Endothelial cell of umbilical vein (primary cell): Measurements from ENCODE around the gene COL7A1. TPM values are rescaled to one million over a fixed set of nuclear protein-coding genes. Genes with fewer than 3 reads are reported as not detected.

Experiments
- BruUV-seq: library from RNA; stranded (reverse); fragments of 400-500 nt; replicated peaks from 2 replicates; lab custom pipeline; 2021; lab: Mats Ljungman, UMichigan
- CTCF ChIA-PET: fragments of 300-600, 350-600 bp; sonication (Branson Sonifier 250); formaldehyde crosslinking; loops from one replicate; lab custom pipeline; 2021; ENCODE audit warnings: antibody characterized with exemption, inconsistent platforms; lab: Charles Lee
- POLR2A ChIA-PET: fragments of 300-600, 350-600 bp; sonication (Branson Sonifier 250); formaldehyde crosslinking; loops from one replicate; lab custom pipeline; 2021; ENCODE audit warnings: antibody characterized with exemption, inconsistent platforms; lab: Charles Lee
- DNase-seq: peaks from one replicate; pipeline ENCODE4 v3.0.0-alpha.2; 2011; ENCODE audit warnings: low read depth, low spot score
- FAIRE-seq: peaks from 2 replicates; lab custom pipeline; 2011; peaks lifted over from hg19 to GRCh38; lab: Jason Lieb, UNC
- H2AFZ ChIP-seq: 2 replicates; pipeline ENCODE4 v1.6.0; 2012; ENCODE audit warnings: low read depth, low read length, control low read depth, inconsistent platforms
- H3K27ac ChIP-seq: 2 replicates; pipeline ENCODE4 v1.5.1; 2011; ENCODE audit warnings: low read depth, mild to moderate bottlenecking, control low read depth, low read length, moderate library complexity; ENCODE audit not compliant: insufficient read depth
- H3K27me3 ChIP-seq, 2 experiments: 2 replicates each; pipeline versions ENCODE4 v1.6.0 to v1.6.1; 2011; ENCODE audit warnings: low read length in 2 of 2, mixed read lengths in 1 of 2; ENCODE audit not compliant: control insufficient read depth in 2 of 2, insufficient read depth in 2 of 2
- H3K36me3 ChIP-seq, 2 experiments: 2 replicates in 1 of 2; 3 replicates in 1 of 2; pipeline ENCODE4 v1.5.1; 2011; ENCODE audit warnings: low read length in 2 of 2, mild to moderate bottlenecking in 1 of 2, moderate library complexity in 1 of 2; ENCODE audit not compliant: control insufficient read depth in 2 of 2, insufficient read depth in 2 of 2; ENCODE audit errors: extremely low read depth in 1 of 2
- H3K4me1 ChIP-seq: 3 replicates; pipeline ENCODE4 v1.5.1; 2011; ENCODE audit warnings: mild to moderate bottlenecking, low read length; ENCODE audit not compliant: control insufficient read depth, insufficient read depth; ENCODE audit errors: extremely low read depth
- H3K4me2 ChIP-seq: 2 replicates; pipeline ENCODE4 v1.6.1; 2011; ENCODE audit warnings: low read length, control low read depth, mixed read lengths; ENCODE audit not compliant: insufficient read depth
- H3K4me3 ChIP-seq, 3 experiments: fragments of 200-600 bp in 1 of 3; sonication (generic), shearing (Covaris generic) in 1 of 3; replicated peaks in 1 of 3; 2 replicates each; pipeline ENCODE4 v1.5.1; 2011 to 2016; ENCODE audit warnings: control low read depth in 3 of 3, low read length in 3 of 3, mild to moderate bottlenecking in 2 of 3, inconsistent platforms in 1 of 3, low read depth in 1 of 3, moderate library complexity in 1 of 3; ENCODE audit not compliant: insufficient read depth in 1 of 3
- H3K79me2 ChIP-seq: 2 replicates; pipeline ENCODE4 v1.6.0; 2012; ENCODE audit warnings: low read length, inconsistent platforms; ENCODE audit not compliant: control insufficient read depth, insufficient read depth
- H3K9ac ChIP-seq: replicated peaks from 2 replicates; pipeline ENCODE3; 2011; ENCODE audit warnings: low read length, control low read depth; ENCODE audit not compliant: insufficient read depth; ENCODE audit errors: extremely low read depth
- H3K9me1 ChIP-seq: replicated peaks from 3 replicates; pipeline ENCODE4 v1.6.0; 2011; ENCODE audit warnings: mild to moderate bottlenecking, low read length; ENCODE audit not compliant: control insufficient read depth, insufficient read depth; ENCODE audit errors: extremely low read depth
- H3K9me3 ChIP-seq: replicated peaks from 2 replicates; pipeline ENCODE4 v1.5.1; 2012; ENCODE audit warnings: low read length, inconsistent platforms; ENCODE audit not compliant: control insufficient read depth, insufficient read depth
- H4K20me1 ChIP-seq: replicated peaks from 2 replicates; pipeline ENCODE3; 2011; ENCODE audit warnings: mild to moderate bottlenecking, low read length; ENCODE audit not compliant: control insufficient read depth, insufficient read depth; ENCODE audit errors: extremely low read depth
- CTCF ChIP-seq, 2 donors: IDR thresholded peaks; 1 replicate in 1 of 2; 2 replicates in 1 of 2; pipeline ENCODE4 v1.5.1; 2011; ENCODE audit warnings: low read length in 2 of 2, mild to moderate bottlenecking in 2 of 2, moderate library complexity in 2 of 2, control low read depth in 1 of 2, inconsistent platforms in 1 of 2, low read depth in 1 of 2; ENCODE audit not compliant: insufficient read depth in 1 of 2; ENCODE audit errors: extremely low read depth in 1 of 2
- EZH2 ChIP-seq: IDR thresholded peaks from 2 replicates; pipeline ENCODE4 v1.6.1; 2012; ENCODE audit warnings: borderline replicate concordance, low read depth, mild to moderate bottlenecking, moderate library complexity, low read length, inconsistent platforms; ENCODE audit not compliant: severe bottlenecking
- FOS ChIP-seq: IDR thresholded peaks from 2 replicates; pipeline ENCODE4 v1.6.1; 2011; ENCODE audit warnings: mild to moderate bottlenecking, low read length, moderate library complexity, borderline replicate concordance; ENCODE audit not compliant: insufficient read depth
- GATA2 ChIP-seq: IDR thresholded peaks from 2 replicates; pipeline ENCODE4 v1.7.0; 2011; ENCODE audit warnings: low read depth, mild to moderate bottlenecking, moderate library complexity, mixed read lengths, low read length; ENCODE audit not compliant: insufficient read length, insufficient read depth
- JUN ChIP-seq: IDR thresholded peaks from 2 replicates; pipeline ENCODE4 v1.6.1; 2011; ENCODE audit warnings: borderline replicate concordance, low read depth; ENCODE audit not compliant: insufficient read length, insufficient read depth
- MAX ChIP-seq: IDR thresholded peaks from 2 replicates; pipeline ENCODE4 v1.6.1; 2011; ENCODE audit not compliant: insufficient read depth, insufficient read length
- MYC ChIP-seq: IDR thresholded peaks from one replicate; pipeline ENCODE4 v1.6.1; 2011; ENCODE audit warnings: mild to moderate bottlenecking, low read depth, low read length
- POLR2A ChIP-seq: IDR thresholded peaks from 2 replicates; pipeline ENCODE4 v1.6.1; 2012; ENCODE audit warnings: low read depth, mild to moderate bottlenecking, control low read depth, low read length
- POLR2AphosphoS5 ChIP-seq: IDR thresholded peaks from 2 replicates; pipeline ENCODE4 v1.6.1; 2012; ENCODE audit warnings: low read depth, mild to moderate bottlenecking, control low read depth, low read length, moderate library complexity; ENCODE audit not compliant: insufficient read depth
- dilution Hi-C: fragments of 300-500 bp; cut with MboI; formaldehyde crosslinking; loops from one replicate; pipeline ENCODE4 v1.15.0; 2019; ENCODE audit warnings: low sequenced_read_pairs; ENCODE audit not compliant: extremely low pct_ligation_motif_present
- intact Hi-C: fragments of 100-400 bp; cut with micrococcal nuclease; formaldehyde crosslinking; loops from one replicate; pipeline ENCODE4 v1.10.0; 2022
- polyA plus RNA-seq, 4 experiments: library from polyadenylated mRNA; depleted of rRNA in 3 of 4; stranded (reverse) in 3 of 4; unstranded in 1 of 4; fragments of >200 nt; gene quantifications; 2 replicates each; pipeline versions ENCODE4 v1.2.1 to v1.2.3, GENCODE V29; 2011 to 2012; ENCODE audit warnings: missing spikeins in 1 of 4
- total RNA-seq: library from RNA; stranded (reverse); gene quantifications from 2 replicates; pipeline ENCODE4 v1.2.3, GENCODE V29; 2021

COL7A1 gene
- total and polyA plus RNA-seq, 2 donors (not counting 3 experiments of a cell fraction or from before 2014, with no cell fraction given), result 0.55 to 1.9 TPM

GRCh38 chr3:48524970-48525369, 70.2 kb downstream of the COL7A1 start:
- no peak for FAIRE-seq
- ChIA-PET POLR2A (no interaction called here), CTCF (no interaction called here)
- no peak overlapping the region for H3K9ac ChIP-seq
- no peak overlapping the region for H3K4me2 ChIP-seq
- H3K9me3 ChIP-seq, result no peaks in the 10 kb centered on the region
- no peak for DNase-seq
- H3K4me3 ChIP-seq, result no peak overlapping the region
- H3K27me3 ChIP-seq, result no peaks in the 10 kb centered on the region
- no peak overlapping the region for H3K27ac ChIP-seq
- intact Hi-C loops, result no loop called here
- no peaks in the 10 kb centered on the region for H3K4me1 ChIP-seq
- H4K20me1 ChIP-seq, result no peaks in the 10 kb centered on the region
- H3K36me3 ChIP-seq, result no peaks in the 10 kb centered on the region
- dilution Hi-C loops, result no loop called here
- no peak overlapping the region for H2AFZ ChIP-seq
- no peak for TF ChIP-seq POLR2A
- TF ChIP-seq EZH2, result no peak
- no peak for TF ChIP-seq MYC
- TF ChIP-seq CTCF (IDR thresholded peaks at IDR 0.05; ENCODE audit: extremely low read depth in 1 of 2, insufficient read depth in 1 of 2, low read depth in 1 of 2, low read length in 2 of 2), result no peak
- no peak for TF ChIP-seq MAX
- TF ChIP-seq GATA2, result no peak
- TF ChIP-seq FOS, result no peak
- TF ChIP-seq JUN, result no peak
- no peak for TF ChIP-seq POLR2AphosphoS5
- H3K79me2 ChIP-seq, result no peaks in the 10 kb centered on the region
- BruUV-seq, result no TSS peak
- no peaks in the 10 kb centered on the region for H3K9me1 ChIP-seq
